Adrenal gland (tissue), 12 donors: ENCODE results near the gene EFNA5. TPM values are rescaled to one million over a fixed set of nuclear protein-coding genes. Genes with fewer than 3 reads are reported as not detected.

Source experiments
- DNase-seq, 7 donors: peaks; one replicate each; pipeline ENCODE4 v3.0.0-alpha.2; 2019 to 2020
- H3K27ac ChIP-seq, 5 donors: fragments of 200-600 bp; sonication (generic) in 4 of 5; 1 replicate in 3 of 5; 2 replicates in 2 of 5; pipeline versions ENCODE4 v1.5.1 to v1.8.0; 2016 to 2020; ENCODE audit warnings: mild to moderate bottlenecking in 1 of 5
- H3K27me3 ChIP-seq: fragments of 200-600 bp; 2 replicates; pipeline ENCODE4 v1.8.0; 2021
- H3K36me3 ChIP-seq, 2 donors: fragments of 200-600 bp; replicated peaks in 1 of 2; 1 replicate in 1 of 2; 2 replicates in 1 of 2; pipeline versions ENCODE4 v1.5.1 to v1.8.0; 2018 to 2022
- H3K4me1 ChIP-seq, 2 donors: fragments of 200-600 bp; replicated peaks in 1 of 2; 1 replicate in 1 of 2; 2 replicates in 1 of 2; pipeline versions ENCODE4 v1.5.1 to v1.8.0; 2018 to 2021
- H3K4me3 ChIP-seq, 4 donors: fragments of 200-600 bp; sonication (generic) in 3 of 4; one replicate each; pipeline ENCODE4 v1.5.1; 2016 to 2018
- H3K9me3 ChIP-seq, 3 donors: fragments of 200-600 bp; sonication (generic) in 1 of 3; replicated peaks in 1 of 3; 1 replicate in 2 of 3; 2 replicates in 1 of 3; pipeline versions ENCODE4 v1.5.1 to v1.8.0; 2016 to 2021
- CTCF ChIP-seq, 6 experiments: fragments of 450-650 bp in 4 of 6; fragments of 200-600 bp in 2 of 6; sonication (generic) in 1 of 6; IDR thresholded peaks; 1 replicate in 5 of 6; 2 replicates in 1 of 6; pipeline versions ENCODE4 v1.5.1 to v1.8.0; 2016 to 2021; ENCODE audit warnings: antibody characterized with exemption in 6 of 6, mild to moderate bottlenecking in 2 of 6, moderate library complexity in 1 of 6
- POLR2A ChIP-seq, 2 donors: fragments of 450-650 bp; IDR thresholded peaks; one replicate each; pipeline ENCODE4 v1.6.1; 2017; ENCODE audit warnings: antibody characterized with exemption in 2 of 2, mild to moderate bottlenecking in 2 of 2, moderate library complexity in 1 of 2
- WGBS, 4 donors: extraction: QIAGEN DNeasy Blood & Tissue Kit in 2 of 4; methylation state at CpG; one replicate each; pipeline versions ENCODE4 v1.1.5 to v1.1.7; 2013 to 2017; 5-methylcytosine and 5-hydroxymethylcytosine counted together
- intact Hi-C, 2 donors: fragments of 100-400 bp; cut with DNase I; formaldehyde crosslinking; loops; one replicate each; pipeline versions ENCODE4 v1.14.1 to v1.15.0; 2022 to 2023
- polyA plus RNA-seq, 3 donors: library from polyadenylated mRNA; stranded (reverse); fragments of 200-250 nt in 2 of 3; fragments of 350-450 nt in 1 of 3; fragmentation: Illumina TruSeq in 1 of 3; extraction: RNeasy Lipid Tissue Mini Kit (QIAGEN cat#74804) in 1 of 3; gene quantifications; one replicate each; pipeline ENCODE4 v1.2.3, GENCODE V29; 2013 to 2014
- total RNA-seq, 9 donors: library from RNA; depleted of rRNA in 4 of 9; stranded (reverse); fragments of >200 nt in 4 of 9; fragments of 120-200 nt in 1 of 9; fragmentation: NEBNext Ultra II Directional in 1 of 9; extraction: Animal tissue kit (Norgen Biotek cat#: 25700) in 1 of 9; gene quantifications; one replicate each; pipeline versions ENCODE4 v1.1.0 to v1.2.4, GENCODE V29; 2013 to 2023
- donor health status: healthy with polysubstance abuse.
- donor health status: Bipolar disorder and iron deficiency.
- donor health status: DM: yes; HTN: yes; CAD: no.
- donor health status: DM: no; HTN: no; CAD: no.
- donor health status: DM: no; HTN: no; CAD: no.
- donor health status: DM: yes; HTN: yes; CAD: no.

Gene EFNA5
- total and polyA plus RNA-seq, 12 donors = 0.06 to 11.8 (median 1.6) TPM

- no peaks in the 10 kb centered on the region for H3K4me1 ChIP-seq
- no peaks in the 10 kb centered on the region for H3K9me3 ChIP-seq
- WGBS, 4 donors = 71 to 73% (median 71%) methylated on average over 5 of the region's 5 CpGs
- no peak overlapping the region for H3K4me3 ChIP-seq
- no peaks in the 10 kb centered on the region for H3K36me3 ChIP-seq
- TF ChIP-seq CTCF (IDR thresholded peaks at IDR 0.05) (no peak), POLR2A (IDR thresholded peaks at IDR 0.05) (no peak)
- intact Hi-C loops = no loop called here
- H3K27me3 ChIP-seq = no peaks in the 10 kb centered on the region
- no peak overlapping the region for H3K27ac ChIP-seq
- DNase-seq = no peak
These were observed 42.5 kb upstream of the EFNA5 start for GRCh38 chr5:107713228-107713627.

GRCh38 chr5:107712359-107712870 lies 41.7 kb upstream of the EFNA5 start:
- H3K27me3 ChIP-seq = no peaks in the 10 kb centered on the region
- no peak for DNase-seq
- intact Hi-C loops = no loop called here
- WGBS, 4 donors = 78 to 90% (median 84%) methylated on average over 2 of the region's 2 CpGs
- H3K36me3 ChIP-seq = no peaks in the 10 kb centered on the region
- no peak overlapping the region for H3K4me3 ChIP-seq
- no peak overlapping the region for H3K27ac ChIP-seq
- H3K4me1 ChIP-seq = no peaks in the 10 kb centered on the region
- H3K9me3 ChIP-seq = no peaks in the 10 kb centered on the region
- TF ChIP-seq POLR2A (IDR thresholded peaks at IDR 0.05) (no peak), CTCF (IDR thresholded peaks at IDR 0.05) (no peak)

GRCh38 chr5:107705402-107706014 lies 34.8 kb upstream of the EFNA5 start:
- H3K4me3 ChIP-seq = no peak overlapping the region
- H3K27ac ChIP-seq = no peak overlapping the region
- H3K36me3 ChIP-seq = no peaks in the 10 kb centered on the region
- H3K4me1 ChIP-seq = no peaks in the 10 kb centered on the region
- no peak for TF ChIP-seq CTCF (IDR thresholded peaks at IDR 0.05)
- no peak for DNase-seq
- H3K9me3 ChIP-seq = no peaks in the 10 kb centered on the region
- 71 to 77% (median 73%) methylated on average over 5 of the region's 5 CpGs for WGBS, 4 donors
- intact Hi-C loops = no loop called here
- H3K27me3 ChIP-seq = no peaks in the 10 kb centered on the region

- Histone ChIP-seq H3K9me3 (no peaks in the 10 kb centered on the region), H3K36me3 (no peaks in the 10 kb centered on the region), H3K4me1 (no peaks in the 10 kb centered on the region), H3K27ac (no peak overlapping the region), H3K27me3 (no peaks in the 10 kb centered on the region), H3K4me3 (no peak overlapping the region)
- WGBS, 4 donors = 53 to 55% (median 53%) methylated on average over 12 of the region's 12 CpGs
- TF ChIP-seq CTCF (IDR thresholded peaks at IDR 0.05) (no peak), POLR2A (IDR thresholded peaks at IDR 0.05) (no peak)
- intact Hi-C loops = no loop called here
- no peak for DNase-seq
These were observed 34.1 kb upstream of the EFNA5 start for GRCh38 chr5:107704681-107705401.
